ENCODE measurements around the gene ABCA4.

- TF ChIP-seq POLR2AphosphoS5 (IDR thresholded peaks at IDR 0.05; ENCODE audit: low read depth, low read length) (no peak), TAF1 (IDR thresholded peaks at IDR 0.05; ENCODE audit: borderline replicate concordance, insufficient read depth, low read length) (no peak), REST (IDR thresholded peaks at IDR 0.05; ENCODE audit: insufficient read depth in 1 of 2, low read depth in 2 of 2, low read length in 2 of 2) (no peak)
Measured at GRCh38 chr1:94115900-94116436, 5.0 kb downstream of the ABCA4 start.

Data from PFSK-1 (cell line).